Thymus (tissue), 11 donors: ENCODE results near the gene HOXC11. TPM values are rescaled to one million over a fixed set of nuclear protein-coding genes. Genes with fewer than 3 reads are reported as not detected.

Experiments
- DNase-seq, 9 donors: peaks; one replicate each; pipeline ENCODE4 v3.0.0-alpha.2; 2013; ENCODE audit warnings: low spot score in 9 of 9, low read depth in 6 of 9, missing footprints in 1 of 9
- H3K27ac ChIP-seq, 2 donors: one replicate each; pipeline ENCODE4 v1.5.1; 2013; ENCODE audit warnings: control low read depth in 1 of 2, low read depth in 1 of 2, low read length in 1 of 2, mild to moderate bottlenecking in 1 of 2, moderate library complexity in 1 of 2
- H3K27me3 ChIP-seq, 2 donors: one replicate each; pipeline ENCODE4 v1.5.1; 2013; ENCODE audit warnings: low read length in 1 of 2; ENCODE audit not compliant: control insufficient read depth in 2 of 2, insufficient read depth in 1 of 2
- H3K36me3 ChIP-seq, 2 donors: one replicate each; pipeline ENCODE4 v1.5.1; 2013; ENCODE audit warnings: low read length in 1 of 2, mild to moderate bottlenecking in 1 of 2, moderate library complexity in 1 of 2; ENCODE audit not compliant: control insufficient read depth in 2 of 2, insufficient read depth in 2 of 2
- H3K4me1 ChIP-seq, 2 donors: one replicate each; pipeline ENCODE4 v1.5.1; 2013; ENCODE audit warnings: low read length in 2 of 2; ENCODE audit not compliant: control insufficient read depth in 2 of 2, insufficient read depth in 2 of 2
- H3K4me3 ChIP-seq, 2 donors: one replicate each; pipeline ENCODE4 v1.5.1; 2013; ENCODE audit warnings: low read length in 2 of 2, control low read depth in 1 of 2, mild to moderate bottlenecking in 1 of 2
- H3K9me3 ChIP-seq, 2 donors: one replicate each; pipeline ENCODE4 v1.5.1; 2013; ENCODE audit warnings: low read length in 1 of 2, mild to moderate bottlenecking in 1 of 2; ENCODE audit not compliant: control insufficient read depth in 2 of 2, insufficient read depth in 1 of 2
- WGBS: extraction: QIAGEN DNeasy Blood & Tissue Kit; methylation state at CpG from one replicate; pipeline ENCODE4 v1.1.7; 2013; 5-methylcytosine and 5-hydroxymethylcytosine counted together
- polyA plus RNA-seq: library from polyadenylated mRNA; stranded (reverse); fragments of 200-250 nt; gene quantifications from one replicate; pipeline ENCODE4 v1.2.3, GENCODE V29; 2013
- total RNA-seq: library from RNA; stranded (reverse); fragments of 120-200 nt; gene quantifications from one replicate; pipeline ENCODE4 v1.2.4, GENCODE V29; 2013
- donor health status: healthy.

The HOXC11 gene
- total and polyA plus RNA-seq, 2 donors = 0.21 TPM; not detected in 1

DNA sequence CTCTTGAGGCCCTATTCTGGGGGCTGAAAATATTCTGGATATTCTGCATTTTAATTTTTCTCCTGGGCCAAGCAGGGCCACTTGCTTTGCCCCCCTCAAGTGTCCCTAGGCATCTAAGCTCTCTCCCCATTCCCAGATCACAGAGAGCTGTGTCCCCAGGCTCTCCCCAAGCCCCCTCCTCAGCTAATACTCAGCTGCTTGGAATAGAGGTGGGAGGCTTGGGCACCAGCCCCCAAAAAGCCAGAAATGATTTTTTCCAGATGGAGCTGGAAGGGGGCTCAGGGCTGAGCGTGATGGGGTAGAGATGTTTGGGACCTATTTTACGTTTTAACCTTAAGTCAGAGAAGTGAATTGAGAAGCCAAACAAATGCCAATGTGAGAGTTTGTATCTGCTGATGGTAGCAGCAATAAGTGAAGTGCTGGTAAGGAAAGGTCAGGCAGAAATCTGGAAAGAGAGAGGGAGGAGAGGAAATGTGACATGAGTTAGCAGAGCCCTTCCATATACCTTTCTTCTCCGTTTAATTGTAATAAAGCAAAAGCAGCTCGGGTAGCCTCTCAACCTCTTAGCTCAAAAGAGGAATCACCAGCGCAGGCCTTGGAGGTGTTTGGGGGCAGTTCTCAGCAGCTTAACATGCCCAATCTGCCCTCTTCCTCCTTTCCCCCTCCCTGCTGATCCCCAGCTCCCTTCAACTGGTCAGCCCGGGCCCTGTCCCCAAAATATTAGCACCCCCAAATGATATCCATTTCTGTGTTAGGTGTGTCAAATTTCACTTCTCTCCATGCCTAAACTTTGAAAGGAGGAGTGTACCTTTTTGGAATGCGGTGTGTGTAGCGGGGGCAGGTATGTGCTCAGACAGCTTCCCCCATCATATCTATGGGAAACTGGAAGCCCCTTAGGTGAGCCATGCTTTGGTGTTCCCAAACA lies 50.3 kb downstream of the HOXC11 start:
- DNase-seq = no peak
- Histone ChIP-seq H3K4me1 (peaks cover 1 to 13% of the 10 kb centered on the region in 2 donors), H3K27me3 (peaks cover 89 to 100% of the 10 kb centered on the region in 2 donors)

DNA sequence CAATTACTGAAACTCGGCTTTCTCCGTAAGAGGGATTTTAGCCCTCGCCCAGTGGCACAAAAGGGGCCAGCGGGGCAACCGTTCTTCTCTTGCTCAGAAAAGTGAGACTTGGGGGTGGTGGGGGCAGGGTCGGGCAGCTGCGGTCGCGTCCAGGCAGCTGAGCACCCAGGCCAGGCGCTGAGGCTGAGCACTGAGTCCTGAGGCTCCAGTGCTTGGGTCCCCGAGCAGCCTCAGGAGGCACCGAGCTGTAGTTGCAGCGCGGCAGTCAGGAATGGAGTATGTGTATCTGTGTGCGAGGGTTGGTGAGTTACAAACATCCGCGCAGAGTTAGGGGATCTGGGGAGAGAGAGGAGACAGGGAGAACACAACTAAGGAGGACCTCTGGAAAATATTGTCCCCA lies 51.2 kb downstream of the HOXC11 start:
- WGBS = 32% methylated on average over 17 of the region's 17 CpGs
- peaks cover 0 to 6% of the 10 kb centered on the region in 2 donors for H3K4me1 ChIP-seq
- peaks cover 89 to 100% of the 10 kb centered on the region in 2 donors for H3K27me3 ChIP-seq
- H3K36me3 ChIP-seq = no peaks in the 10 kb centered on the region
- DNase-seq = no peak
- H3K9me3 ChIP-seq = peaks cover 0 to 6% of the 10 kb centered on the region in 2 donors
- H3K27ac ChIP-seq = no peak overlapping the region
- no peak overlapping the region for H3K4me3 ChIP-seq

More for the DNA sequence above, 50.3 kb downstream of the HOXC11 start:
- 37% methylated on average over 8 of the region's 8 CpGs for WGBS
- Histone ChIP-seq H3K4me3 (no peak overlapping the region), H3K9me3 (peaks cover 0 to 7% of the 10 kb centered on the region in 2 donors), H3K27ac (no peak overlapping the region), H3K36me3 (no peaks in the 10 kb centered on the region)

DNA sequence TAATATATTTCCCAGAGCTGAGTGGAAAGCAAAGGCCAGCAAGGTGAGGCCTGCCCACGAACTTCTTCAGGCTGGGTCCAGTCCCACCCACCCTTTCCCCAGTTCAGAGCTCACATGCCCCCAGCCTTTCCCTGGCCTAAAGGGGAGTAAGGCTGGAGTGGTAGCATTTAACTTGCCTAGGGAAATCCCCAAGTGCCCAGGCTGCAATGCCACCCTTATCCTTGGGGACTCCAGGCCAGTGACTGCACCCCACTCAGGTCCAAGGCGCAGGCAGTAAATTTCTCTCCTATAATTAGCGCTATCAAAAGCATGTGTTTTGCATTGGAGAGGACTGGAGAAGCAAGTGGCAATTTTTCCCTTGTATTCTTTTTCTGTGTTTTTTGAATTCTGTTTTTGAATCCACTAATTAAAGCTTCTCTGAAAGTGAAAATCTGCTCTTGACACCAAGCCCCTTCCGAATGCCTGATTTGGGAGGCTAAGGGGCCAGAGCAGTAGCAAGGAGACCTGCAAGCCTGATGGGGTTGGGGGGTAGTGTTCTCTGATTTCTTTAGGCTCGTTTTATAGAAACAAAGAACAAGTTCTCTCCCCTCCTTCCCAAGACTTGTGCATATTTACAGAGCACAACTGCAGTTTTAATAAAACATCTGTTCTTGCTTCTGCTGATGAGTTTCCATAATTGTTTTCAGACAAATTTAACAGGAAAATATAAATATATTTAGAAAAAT lies 51.8 kb downstream of the HOXC11 start:
- DNase-seq = no peak
- H3K27ac ChIP-seq = no peak overlapping the region
- H3K27me3 ChIP-seq = peaks cover 87 to 100% of the 10 kb centered on the region in 2 donors
- no peak overlapping the region for H3K4me3 ChIP-seq
- H3K4me1 ChIP-seq = peaks cover 0 to 3% of the 10 kb centered on the region in 2 donors
- H3K9me3 ChIP-seq = peaks cover 0 to 6% of the 10 kb centered on the region in 2 donors
- WGBS = 57% methylated on average over 5 of the region's 5 CpGs
- H3K36me3 ChIP-seq = no peaks in the 10 kb centered on the region

DNA sequence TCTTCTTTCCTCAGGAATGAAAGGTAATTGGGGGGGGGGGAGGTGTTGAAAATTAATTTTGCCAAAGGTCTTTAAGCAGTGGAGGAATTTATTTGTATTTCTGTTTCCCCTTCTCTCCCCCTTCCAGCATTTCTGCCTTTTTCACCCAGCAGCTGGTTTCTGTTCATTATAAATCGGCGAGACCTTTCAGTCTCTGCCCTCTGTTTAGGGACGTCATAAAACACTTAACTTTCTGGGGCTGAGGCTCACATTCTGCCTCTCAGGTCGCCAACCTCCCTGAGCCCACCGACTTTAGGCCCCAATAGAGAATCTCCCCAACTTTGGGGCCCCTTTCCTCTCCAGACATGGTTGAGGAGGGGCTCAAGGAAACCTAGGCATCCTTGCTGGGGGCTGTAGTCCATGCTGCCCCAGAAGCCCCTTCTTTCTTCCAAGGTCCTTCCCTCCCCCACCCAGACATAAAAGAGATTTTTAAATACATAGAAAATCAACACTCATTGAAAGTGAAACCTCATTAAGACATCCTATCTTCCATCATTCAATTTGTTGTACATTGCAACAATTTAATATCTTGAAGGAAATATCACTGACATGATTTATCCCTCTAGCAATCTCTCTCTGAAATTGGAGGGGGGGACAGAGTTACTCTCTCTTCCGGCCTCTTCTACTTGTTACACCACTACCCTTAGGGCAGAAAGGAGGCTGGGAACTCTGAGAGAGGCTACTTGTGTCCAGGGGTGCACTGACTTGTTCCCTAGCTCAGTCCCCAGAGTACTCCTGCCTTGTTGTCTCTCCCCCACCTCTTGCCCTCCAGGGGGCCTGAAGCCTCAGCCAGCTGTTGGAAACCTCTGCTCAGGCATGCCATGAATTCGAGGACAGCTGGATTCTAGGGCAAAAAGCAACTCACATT lies 52.8 kb downstream of the HOXC11 start:
- Histone ChIP-seq H3K36me3 (no peaks in the 10 kb centered on the region), H3K27ac (no peak overlapping the region), H3K27me3 (peaks cover 83 to 100% of the 10 kb centered on the region in 2 donors), H3K4me3 (no peak overlapping the region), H3K9me3 (peaks cover 0 to 6% of the 10 kb centered on the region in 2 donors), H3K4me1 (no peaks in the 10 kb centered on the region)
- no peak for DNase-seq
- 36% methylated on average over 7 of the region's 7 CpGs for WGBS

DNA sequence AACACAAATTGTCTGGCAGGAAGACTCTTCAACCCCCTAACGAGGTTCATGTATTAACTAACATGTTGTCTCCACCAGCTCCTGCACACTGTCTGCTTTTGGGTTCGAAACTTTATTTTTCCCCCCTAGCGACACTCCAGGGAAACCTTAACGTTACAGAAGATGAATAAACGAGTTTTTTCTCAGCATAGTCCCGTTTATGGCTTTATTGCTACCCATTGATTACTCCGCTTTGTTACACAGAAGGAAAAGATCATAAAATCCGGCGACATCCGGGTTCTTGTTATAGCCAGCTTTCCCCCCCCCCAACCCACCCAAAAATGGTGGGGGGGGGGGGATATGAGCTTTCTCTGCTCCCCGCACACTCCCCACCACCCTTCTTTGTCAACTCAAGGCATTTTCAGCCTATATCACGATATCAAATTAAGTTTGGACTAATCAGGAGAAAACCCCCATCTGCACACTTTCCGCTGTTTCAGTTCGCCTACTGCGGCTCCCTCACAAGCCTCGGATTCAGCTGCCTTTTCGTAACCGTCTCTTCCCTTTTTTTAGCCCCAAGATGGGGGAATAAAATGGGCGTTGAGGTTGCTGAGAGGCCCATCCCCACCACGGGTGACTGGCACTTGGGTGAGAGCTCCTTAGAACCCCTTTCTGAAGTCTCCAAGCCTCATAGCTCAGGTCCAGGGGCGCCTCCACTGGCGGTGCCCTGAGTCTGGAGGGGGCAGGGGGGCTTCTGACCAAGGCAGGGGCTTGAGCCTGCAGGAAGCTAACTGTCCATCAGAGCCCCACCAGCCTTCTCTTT lies 53.9 kb downstream of the HOXC11 start:
- Histone ChIP-seq H3K27me3 (peaks cover 83 to 100% of the 10 kb centered on the region in 2 donors), H3K4me1 (no peaks in the 10 kb centered on the region), H3K36me3 (no peaks in the 10 kb centered on the region), H3K9me3 (no peaks in the 10 kb centered on the region), H3K27ac (no peak overlapping the region), H3K4me3 (no peak overlapping the region)
- no peak for DNase-seq
- WGBS = 12% methylated on average over 22 of the region's 22 CpGs

Other genes starting within 250 kb of the HOXC11 start
- 55.3 TPM for gene CALCOCO1, start 245.7 kb upstream of the HOXC11 start, total RNA-seq
- 92.9 TPM for gene CALCOCO1, start 245.7 kb upstream of the HOXC11 start, polyA plus RNA-seq
- gene CISTR, start 221.1 kb upstream of the HOXC11 start, total RNA-seq = not detected
- not detected for gene CISTR, start 221.1 kb upstream of the HOXC11 start, polyA plus RNA-seq
- gene HOXC13, start 34.3 kb upstream of the HOXC11 start, total RNA-seq = 0.05 TPM
- gene HOXC13, start 34.3 kb upstream of the HOXC11 start, polyA plus RNA-seq = 0.07 TPM
- gene HOXC12, start 18.2 kb upstream of the HOXC11 start, total RNA-seq = 0.05 TPM
- 0.07 TPM for gene HOXC12, start 18.2 kb upstream of the HOXC11 start, polyA plus RNA-seq
- gene HOTAIR, start 1.8 kb downstream of the HOXC11 start, total RNA-seq = not detected
- 0.25 TPM for gene HOTAIR, start 1.8 kb downstream of the HOXC11 start, polyA plus RNA-seq
- gene HOXC10, start 12.0 kb downstream of the HOXC11 start, total RNA-seq = not detected
- gene HOXC10, start 12.0 kb downstream of the HOXC11 start, polyA plus RNA-seq = 0.14 TPM
- 0.09 TPM for gene HOXC9, start 27.0 kb downstream of the HOXC11 start, total RNA-seq
- gene HOXC9, start 27.0 kb downstream of the HOXC11 start, polyA plus RNA-seq = 0.43 TPM
- not detected for gene HOXC8, start 35.9 kb downstream of the HOXC11 start, total RNA-seq
- gene HOXC8, start 35.9 kb downstream of the HOXC11 start, polyA plus RNA-seq = 0.21 TPM
- gene HOXC6, start 55.3 kb downstream of the HOXC11 start, total RNA-seq = 0.14 TPM
- gene HOXC6, start 55.3 kb downstream of the HOXC11 start, polyA plus RNA-seq = 0.43 TPM
- 0.05 TPM for gene HOXC5, start 59.9 kb downstream of the HOXC11 start, total RNA-seq
- gene HOXC5, start 59.9 kb downstream of the HOXC11 start, polyA plus RNA-seq = not detected
- gene HOXC4, start 80.7 kb downstream of the HOXC11 start, total RNA-seq = 0.19 TPM
- 0.37 TPM for gene HOXC4, start 80.7 kb downstream of the HOXC11 start, polyA plus RNA-seq
- 23.5 TPM for gene SMUG1, start 215.9 kb downstream of the HOXC11 start, total RNA-seq
- gene SMUG1, start 215.9 kb downstream of the HOXC11 start, polyA plus RNA-seq = 28.4 TPM